SU-DHL-6 (cell line): ENCODE results near the gene SALL1.

Experiments used
- EZH2phosphoT487 ChIP-seq: fragments of 200-600 bp; sonication (generic), shearing (Covaris generic); conservative IDR thresholded peaks from 2 replicates; pipeline ENCODE4 v1.6.1; 2018; ENCODE audit warnings: mild to moderate bottlenecking, antibody characterized with exemption, low read length, moderate library complexity, mixed read lengths
- TF ChIP-seq, protein P1 (sequence below): fragments of 200-600 bp; sonication (generic); IDR thresholded peaks from one replicate; pipeline ENCODE4 v1.5.1; 2017; ENCODE audit warnings: antibody characterized with exemption, mild to moderate bottlenecking, low read length, moderate library complexity; ENCODE audit not compliant: insufficient read depth, poor library complexity, severe bottlenecking

- TF ChIP-seq, protein P1, sequence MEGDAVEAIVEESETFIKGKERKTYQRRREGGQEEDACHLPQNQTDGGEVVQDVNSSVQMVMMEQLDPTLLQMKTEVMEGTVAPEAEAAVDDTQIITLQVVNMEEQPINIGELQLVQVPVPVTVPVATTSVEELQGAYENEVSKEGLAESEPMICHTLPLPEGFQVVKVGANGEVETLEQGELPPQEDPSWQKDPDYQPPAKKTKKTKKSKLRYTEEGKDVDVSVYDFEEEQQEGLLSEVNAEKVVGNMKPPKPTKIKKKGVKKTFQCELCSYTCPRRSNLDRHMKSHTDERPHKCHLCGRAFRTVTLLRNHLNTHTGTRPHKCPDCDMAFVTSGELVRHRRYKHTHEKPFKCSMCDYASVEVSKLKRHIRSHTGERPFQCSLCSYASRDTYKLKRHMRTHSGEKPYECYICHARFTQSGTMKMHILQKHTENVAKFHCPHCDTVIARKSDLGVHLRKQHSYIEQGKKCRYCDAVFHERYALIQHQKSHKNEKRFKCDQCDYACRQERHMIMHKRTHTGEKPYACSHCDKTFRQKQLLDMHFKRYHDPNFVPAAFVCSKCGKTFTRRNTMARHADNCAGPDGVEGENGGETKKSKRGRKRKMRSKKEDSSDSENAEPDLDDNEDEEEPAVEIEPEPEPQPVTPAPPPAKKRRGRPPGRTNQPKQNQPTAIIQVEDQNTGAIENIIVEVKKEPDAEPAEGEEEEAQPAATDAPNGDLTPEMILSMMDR = no peak
- no peak for TF ChIP-seq EZH2phosphoT487
Measured at GRCh38 chr16:51111759-51112158, 39.3 kb downstream of the SALL1 start.
